Gastrocnemius medialis (tissue), 4 donors: ENCODE measurements around the gene COL1A2. TPM values are rescaled to one million over a fixed set of nuclear protein-coding genes. Genes with fewer than 3 reads are reported as not detected.

ENCODE experiments used
- ATAC-seq, 2 donors: fragments of 150-250 bp; one replicate each; pipeline ENCODE4 v1.9.1; 2016
- DNase-seq, 2 donors: peaks; one replicate each; pipeline ENCODE4 v3.0.0-alpha.2; 2019
- H3K27ac ChIP-seq, 4 donors: fragments of 200-600 bp; sonication (generic); 1 replicate in 1 of 4; 2 replicates in 3 of 4; pipeline ENCODE4 v1.5.1; 2016 to 2018; ENCODE audit warnings: mild to moderate bottlenecking in 2 of 4, moderate library complexity in 1 of 4
- H3K27me3 ChIP-seq, 3 donors: fragments of 200-600 bp; sonication (generic) in 2 of 3; 1 replicate in 1 of 3; 2 replicates in 2 of 3; pipeline versions ENCODE4 v1.5.1 to v1.6.0; 2016 to 2019; ENCODE audit warnings: mild to moderate bottlenecking in 1 of 3, moderate library complexity in 1 of 3
- H3K36me3 ChIP-seq, 2 donors: fragments of 200-600 bp; sonication (generic) in 1 of 2; one replicate each; pipeline ENCODE4 v1.5.1; 2017 to 2018
- H3K4me1 ChIP-seq, 2 donors: fragments of 200-600 bp; sonication (generic) in 1 of 2; one replicate each; pipeline ENCODE4 v1.5.1; 2016 to 2017; ENCODE audit warnings: mild to moderate bottlenecking in 2 of 2
- H3K4me3 ChIP-seq, 4 donors: fragments of 200-600 bp; sonication (generic) in 3 of 4; 1 replicate in 1 of 4; 2 replicates in 3 of 4; pipeline ENCODE4 v1.5.1; 2016 to 2019; ENCODE audit warnings: mild to moderate bottlenecking in 2 of 4
- H3K9me3 ChIP-seq, 3 donors: fragments of 200-600 bp; sonication (generic) in 2 of 3; 1 replicate in 1 of 3; 2 replicates in 2 of 3; pipeline ENCODE4 v1.5.1; 2016 to 2019
- POLR2A ChIP-seq, 2 donors: fragments of 450-650 bp; IDR thresholded peaks; one replicate each; pipeline ENCODE4 v1.6.1; 2017; ENCODE audit warnings: antibody characterized with exemption in 2 of 2, mild to moderate bottlenecking in 2 of 2, moderate library complexity in 2 of 2
- in situ Hi-C, 4 donors: fragments of 200-750 bp; cut with MboI; loops; one replicate each; pipeline versions ENCODE4 v1.15.0 to v1.8.0; 2017; ENCODE audit warnings: low sequenced_read_pairs in 4 of 4
- intact Hi-C: fragments of 100-400 bp; cut with DNase I; formaldehyde crosslinking; loops from one replicate; pipeline ENCODE4 v1.15.1; 2023; ENCODE audit warnings: low total_unique reads
- total RNA-seq, 4 donors: library from RNA; depleted of rRNA; stranded (reverse); fragments of >200 nt; gene quantifications; one replicate each; pipeline versions ENCODE4 v1.1.0 to v1.2.3, GENCODE V29; 2016
- TF ChIP-seq, protein P1 (sequence below), 5 experiments: fragments of 450-650 bp in 3 of 5; fragments of 200-600 bp in 2 of 5; sonication (generic) in 2 of 5; IDR thresholded peaks in 4 of 5; conservative IDR thresholded peaks in 1 of 5; 1 replicate in 4 of 5; 2 replicates in 1 of 5; pipeline ENCODE4 v1.5.1; 2016 to 2019; ENCODE audit warnings: antibody characterized with exemption in 5 of 5, mild to moderate bottlenecking in 3 of 5, moderate library complexity in 3 of 5

COL1A2 gene
- total RNA-seq, 4 donors from 2014 or later: 11.2 to 43.6 (median 18.7) TPM

DNA sequence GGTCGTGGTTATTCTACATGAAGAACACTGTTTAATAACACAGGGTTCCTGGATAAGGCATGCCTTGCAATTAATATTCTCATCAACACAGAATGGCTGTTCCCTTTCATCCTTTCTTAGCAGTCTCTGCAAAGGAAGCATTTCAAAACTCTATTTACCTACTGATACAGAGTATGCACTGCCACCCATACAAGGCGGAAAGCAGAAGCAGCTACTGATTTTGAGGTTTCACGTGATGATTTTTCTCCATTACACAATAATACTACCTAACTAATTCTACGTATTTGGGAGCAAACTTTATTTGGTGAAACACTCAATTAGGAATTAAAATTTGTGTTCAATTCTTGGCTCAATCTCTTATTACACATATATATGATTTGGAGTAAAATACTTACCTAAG lies 43.0 kb upstream of the COL1A2 start:
- Histone ChIP-seq H3K9me3 (no peaks in the 10 kb centered on the region), H3K27ac (no peak overlapping the region), H3K36me3 (no peaks in the 10 kb centered on the region), H3K4me3 (no peak overlapping the region), H3K4me1 (no peaks in the 10 kb centered on the region), H3K27me3 (no peaks in the 10 kb centered on the region)
- no peak for DNase-seq
- in situ Hi-C loops (no loop called here), intact Hi-C loops (no loop called here)
- TF ChIP-seq POLR2A (IDR thresholded peaks at IDR 0.05): no peak
- TF ChIP-seq, protein P1, sequence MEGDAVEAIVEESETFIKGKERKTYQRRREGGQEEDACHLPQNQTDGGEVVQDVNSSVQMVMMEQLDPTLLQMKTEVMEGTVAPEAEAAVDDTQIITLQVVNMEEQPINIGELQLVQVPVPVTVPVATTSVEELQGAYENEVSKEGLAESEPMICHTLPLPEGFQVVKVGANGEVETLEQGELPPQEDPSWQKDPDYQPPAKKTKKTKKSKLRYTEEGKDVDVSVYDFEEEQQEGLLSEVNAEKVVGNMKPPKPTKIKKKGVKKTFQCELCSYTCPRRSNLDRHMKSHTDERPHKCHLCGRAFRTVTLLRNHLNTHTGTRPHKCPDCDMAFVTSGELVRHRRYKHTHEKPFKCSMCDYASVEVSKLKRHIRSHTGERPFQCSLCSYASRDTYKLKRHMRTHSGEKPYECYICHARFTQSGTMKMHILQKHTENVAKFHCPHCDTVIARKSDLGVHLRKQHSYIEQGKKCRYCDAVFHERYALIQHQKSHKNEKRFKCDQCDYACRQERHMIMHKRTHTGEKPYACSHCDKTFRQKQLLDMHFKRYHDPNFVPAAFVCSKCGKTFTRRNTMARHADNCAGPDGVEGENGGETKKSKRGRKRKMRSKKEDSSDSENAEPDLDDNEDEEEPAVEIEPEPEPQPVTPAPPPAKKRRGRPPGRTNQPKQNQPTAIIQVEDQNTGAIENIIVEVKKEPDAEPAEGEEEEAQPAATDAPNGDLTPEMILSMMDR (IDR thresholded peaks at IDR 0.05 in 4 of 5, conservative IDR thresholded peaks at IDR 0.05 in 1 of 5): no peak
- no peak for ATAC-seq

DNA sequence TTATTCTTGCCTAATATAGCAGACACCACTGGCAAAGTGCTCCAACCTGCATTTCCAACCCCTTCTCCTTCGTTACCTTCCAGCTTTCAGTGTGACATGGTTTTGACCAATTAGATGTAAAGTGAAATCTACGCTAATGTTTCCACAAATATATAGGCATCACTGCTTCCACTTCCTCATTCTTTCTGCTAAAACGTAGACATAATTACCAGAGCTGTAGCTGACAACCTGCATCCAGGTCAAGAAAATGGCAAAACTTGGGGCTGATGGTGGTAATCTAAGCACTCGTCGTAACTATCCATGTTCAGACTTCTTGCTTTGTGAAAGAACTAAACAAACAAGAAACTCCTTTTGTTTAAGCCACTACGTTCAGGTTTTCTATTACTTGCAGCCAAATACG lies 41.8 kb upstream of the COL1A2 start:
- no peaks in the 10 kb centered on the region for H3K27me3 ChIP-seq
- intact Hi-C loops: no loop called here
- no peak overlapping the region for H3K4me3 ChIP-seq
- H3K27ac ChIP-seq: no peak overlapping the region
- TF ChIP-seq POLR2A (IDR thresholded peaks at IDR 0.05): no peak
- TF ChIP-seq, protein P1 (IDR thresholded peaks at IDR 0.05 in 4 of 5, conservative IDR thresholded peaks at IDR 0.05 in 1 of 5): no peak
- H3K9me3 ChIP-seq: no peaks in the 10 kb centered on the region
- H3K4me1 ChIP-seq: no peaks in the 10 kb centered on the region
- H3K36me3 ChIP-seq: no peaks in the 10 kb centered on the region
- in situ Hi-C loops: no loop called here
- no peak for DNase-seq
- ATAC-seq: no peak

DNA sequence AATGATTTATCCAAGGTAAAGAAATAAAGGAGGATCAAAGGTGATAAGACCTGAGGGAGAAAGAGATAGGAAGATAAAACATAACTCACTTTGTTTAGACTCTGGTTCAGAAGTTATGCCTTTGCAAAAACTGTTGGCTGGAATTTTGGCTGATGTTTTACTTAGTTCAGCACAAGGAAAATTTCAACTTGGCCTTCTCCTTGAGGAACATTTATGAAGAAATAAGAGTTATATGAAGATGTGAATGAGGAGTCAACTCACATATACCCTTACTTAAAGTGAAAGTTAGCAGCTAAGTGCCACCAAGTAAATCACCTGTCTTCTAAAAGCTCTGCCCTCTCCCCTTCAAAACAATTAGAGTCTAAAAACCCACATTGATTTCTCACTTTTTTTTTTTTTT lies 39.7 kb upstream of the COL1A2 start:
- Histone ChIP-seq H3K4me1 (no peaks in the 10 kb centered on the region), H3K27me3 (no peaks in the 10 kb centered on the region), H3K27ac (no peak overlapping the region), H3K36me3 (no peaks in the 10 kb centered on the region), H3K4me3 (no peak overlapping the region), H3K9me3 (no peaks in the 10 kb centered on the region)
- intact Hi-C loops: no loop called here
- TF ChIP-seq POLR2A (IDR thresholded peaks at IDR 0.05): no peak
- DNase-seq: no peak
- no peak for ATAC-seq
- in situ Hi-C loops: no loop called here

DNA sequence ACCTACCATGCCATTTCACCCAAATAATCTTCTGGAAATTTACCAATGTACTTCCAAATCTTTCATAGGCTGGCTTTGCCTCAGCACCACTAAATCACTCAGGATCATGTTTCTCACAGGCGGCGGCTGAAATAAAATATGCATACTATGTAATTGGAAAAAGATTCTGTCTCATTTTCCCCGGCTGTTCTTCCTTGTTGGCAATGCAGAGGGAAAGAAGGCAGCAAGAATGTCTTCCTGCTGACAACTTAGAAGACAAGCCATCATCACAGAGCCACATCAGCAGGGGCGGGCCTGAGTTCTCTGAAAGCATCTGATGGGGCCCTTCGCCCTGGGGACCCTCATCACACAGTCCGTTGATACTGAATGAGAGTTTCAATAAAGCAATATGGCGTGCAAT lies 39.2 kb upstream of the COL1A2 start:
- in situ Hi-C loops: no loop called here
- ATAC-seq: no peak
- intact Hi-C loops: no loop called here
- TF ChIP-seq, protein P1 (IDR thresholded peaks at IDR 0.05 in 4 of 5, conservative IDR thresholded peaks at IDR 0.05 in 1 of 5): no peak
- no peak for TF ChIP-seq POLR2A (IDR thresholded peaks at IDR 0.05)
- Histone ChIP-seq H3K4me3 (no peak overlapping the region), H3K36me3 (no peaks in the 10 kb centered on the region), H3K27me3 (no peaks in the 10 kb centered on the region), H3K9me3 (no peaks in the 10 kb centered on the region), H3K27ac (no peak overlapping the region), H3K4me1 (no peaks in the 10 kb centered on the region)
- no peak for DNase-seq

DNA sequence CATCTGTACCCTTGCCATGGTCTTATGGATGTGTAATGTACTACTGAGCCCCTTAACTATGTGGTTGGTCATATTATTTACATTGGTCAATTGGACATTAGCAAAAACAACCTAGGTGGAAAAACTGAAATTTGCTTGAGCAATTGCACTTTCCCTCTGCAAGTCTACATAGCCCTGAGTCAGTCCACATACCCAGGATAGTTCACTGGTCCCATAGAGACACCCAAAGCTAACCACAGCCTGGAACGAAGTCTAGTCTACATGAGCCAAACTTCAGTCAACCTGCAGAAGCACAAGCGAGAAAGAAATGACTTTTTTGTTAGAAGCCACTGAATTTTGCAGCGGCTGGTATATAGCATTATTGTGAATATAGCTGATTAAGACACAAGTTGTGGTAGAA lies 37.6 kb upstream of the COL1A2 start:
- in situ Hi-C loops: no loop called here
- no peak for TF ChIP-seq POLR2A (IDR thresholded peaks at IDR 0.05)
- TF ChIP-seq, protein P1 (IDR thresholded peaks at IDR 0.05 in 4 of 5, conservative IDR thresholded peaks at IDR 0.05 in 1 of 5): no peak
- no peaks in the 10 kb centered on the region for H3K36me3 ChIP-seq

More for the DNA sequence above, 37.6 kb upstream of the COL1A2 start:
- Histone ChIP-seq H3K4me3 (no peak overlapping the region), H3K9me3 (no peaks in the 10 kb centered on the region), H3K27ac (no peak overlapping the region), H3K27me3 (no peaks in the 10 kb centered on the region), H3K4me1 (no peaks in the 10 kb centered on the region)
- ATAC-seq (no peak), DNase-seq (no peak)
- intact Hi-C loops: no loop called here
